SH-SY5Y (cell line): ENCODE measurements around the gene SOX12.

ENCODE experiments used
- GATA2 ChIP-seq: IDR thresholded peaks from 2 replicates; pipeline ENCODE4 v1.6.1; 2011; ENCODE audit warnings: mild to moderate bottlenecking, low read depth, low read length
- GATA3 ChIP-seq: IDR thresholded peaks from 2 replicates; pipeline ENCODE4 v1.6.1; 2011; ENCODE audit warnings: low read depth, mild to moderate bottlenecking, low read length, moderate library complexity

DNA sequence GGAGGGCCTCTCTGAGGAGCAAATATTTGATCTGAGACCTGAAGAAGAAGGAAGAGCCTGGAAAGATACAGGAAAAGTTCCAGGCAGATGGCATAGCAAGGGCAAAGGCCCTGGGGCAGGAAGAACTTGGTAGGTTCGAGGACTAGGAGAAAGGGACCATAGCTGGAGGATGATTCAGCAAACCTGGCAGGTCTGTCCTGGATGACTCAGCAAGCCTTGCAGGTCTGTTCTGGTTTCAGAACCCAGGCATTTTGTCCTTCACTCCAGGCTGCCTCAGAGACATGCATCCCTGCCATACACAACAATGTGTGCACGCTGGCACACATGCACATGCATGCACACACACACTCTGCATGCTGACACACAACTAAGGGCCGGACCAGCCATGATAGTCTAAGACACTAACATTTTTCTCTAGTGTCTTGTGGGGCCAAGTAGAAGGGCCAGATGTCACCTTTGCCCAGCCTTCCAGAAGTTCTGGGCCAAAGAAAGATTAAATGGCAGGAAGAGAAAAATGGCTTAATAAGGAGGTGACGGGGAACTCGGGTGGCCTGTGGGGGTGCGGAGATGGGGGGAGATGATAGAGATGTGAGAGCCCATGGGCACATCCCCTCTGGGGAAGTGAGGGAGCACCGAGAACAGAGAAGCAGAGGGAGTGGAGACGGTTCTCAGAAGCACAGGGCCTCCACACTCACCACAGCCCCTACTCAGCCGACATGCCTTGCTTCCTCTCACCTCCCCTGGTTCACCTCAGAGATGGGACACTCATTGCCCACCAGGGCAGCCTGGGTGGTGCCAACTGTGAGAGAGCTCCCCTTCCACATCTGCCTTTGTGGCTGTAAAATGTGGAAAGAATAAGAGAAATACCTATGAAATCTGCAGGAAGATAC lies 39.8 kb downstream of the SOX12 start:
- no peak for TF ChIP-seq GATA2
- TF ChIP-seq GATA3: no peak
